HepG2 (cell line): ENCODE results near the gene GSTA1. TPM values are rescaled to one million over a fixed set of nuclear protein-coding genes. Genes with fewer than 3 reads are reported as not detected.

Experiments
- ATF2 ChIP-seq: sonication (generic); formaldehyde crosslinking; IDR thresholded peaks from 2 replicates; pipeline ENCODE4 v1.4.0; 2020; ENCODE audit warnings: missing genetic modification reagents
- DR1 ChIP-seq: sonication (generic); formaldehyde crosslinking; IDR thresholded peaks from 2 replicates; pipeline ENCODE4 v1.8.0; 2021; ENCODE audit warnings: mild to moderate bottlenecking, missing genetic modification reagents, inconsistent platforms
- GPBP1L1 ChIP-seq: sonication (generic); formaldehyde crosslinking; IDR thresholded peaks from 2 replicates; pipeline ENCODE4 v1.5.0; 2020; ENCODE audit warnings: mild to moderate bottlenecking, missing genetic modification reagents
- LBX2 ChIP-seq: sonication (generic); formaldehyde crosslinking; IDR thresholded peaks from 2 replicates; pipeline ENCODE4 v1.5.0; 2020; ENCODE audit warnings: missing genetic modification reagents, mild to moderate bottlenecking, borderline replicate concordance
- NR2C2 ChIP-seq: sonication (generic); formaldehyde crosslinking; IDR thresholded peaks from 2 replicates; pipeline ENCODE4 v1.4.0; 2020; ENCODE audit warnings: missing genetic modification reagents, mild to moderate bottlenecking, moderate library complexity, borderline replicate concordance
- POLR2AphosphoS2 ChIP-seq: IDR thresholded peaks from 2 replicates; pipeline ENCODE4 v1.6.1; 2011; ENCODE audit warnings: low read depth, low read length, improper control_type of control experiment
- PRMT3 ChIP-seq: sonication (generic); formaldehyde crosslinking; IDR thresholded peaks from 2 replicates; pipeline ENCODE4 v1.8.1; 2022; ENCODE audit warnings: low read depth, mild to moderate bottlenecking, moderate library complexity, missing genetic modification reagents, borderline replicate concordance
- RNF2 ChIP-seq: fragments of 450-650 bp; conservative IDR thresholded peaks from 2 replicates; pipeline ENCODE4 v1.6.1; 2016; ENCODE audit warnings: low read depth
- ZBTB43 ChIP-seq: sonication (generic); formaldehyde crosslinking; conservative IDR thresholded peaks from 2 replicates; pipeline ENCODE4 v1.4.0; 2020; ENCODE audit warnings: missing genetic modification reagents
- ZMYM2 ChIP-seq: sonication (generic); formaldehyde crosslinking; IDR thresholded peaks from 2 replicates; pipeline ENCODE4 v1.8.0; 2022; ENCODE audit warnings: mild to moderate bottlenecking, missing genetic modification reagents
- ZNF160 ChIP-seq: sonication (generic); formaldehyde crosslinking; IDR thresholded peaks from 2 replicates; pipeline ENCODE4 v1.8.0; 2022; ENCODE audit warnings: mild to moderate bottlenecking, inconsistent platforms, missing genetic modification reagents
- ZNF317 ChIP-seq: sonication (generic); formaldehyde crosslinking; IDR thresholded peaks from 2 replicates; pipeline ENCODE4 v1.5.0; 2020; ENCODE audit warnings: mild to moderate bottlenecking, missing genetic modification reagents
- ZNF318 ChIP-seq: sonication (generic); formaldehyde crosslinking; IDR thresholded peaks from 2 replicates; pipeline ENCODE4 v1.4.0; 2020; ENCODE audit warnings: mild to moderate bottlenecking, missing genetic modification reagents
- ZNF367 ChIP-seq: sonication (generic); formaldehyde crosslinking; IDR thresholded peaks from 2 replicates; pipeline ENCODE4 v1.4.0; 2020; ENCODE audit warnings: missing genetic modification reagents, borderline replicate concordance
- polyA plus RNA-seq, 8 experiments: library from polyadenylated mRNA; depleted of rRNA in 3 of 8; stranded (reverse) in 7 of 8; unstranded in 1 of 8; fragments of >200 nt; fragmentation: Illumina TruSeq in 4 of 8; extraction: Trizol in 4 of 8; gene quantifications; 2 replicates each; pipeline versions ENCODE4 v1.2.1 to v1.2.3, GENCODE V29; 2011 to 2016; ENCODE audit warnings: low read depth in 4 of 8, missing spikeins in 1 of 8, mixed read lengths in 1 of 8; ENCODE audit not compliant: insufficient read depth in 1 of 8
- total RNA-seq, 5 experiments: library from RNA; depleted of rRNA; stranded (reverse); fragments of >200 nt; fragmentation: Illumina TruSeq; extraction: Trizol; gene quantifications; 2 replicates each; pipeline ENCODE4 v1.2.3, GENCODE V29; 2016; ENCODE audit warnings: low read depth in 1 of 5

The GSTA1 gene
- total and polyA plus RNA-seq, 2 of the 13 experiments (the other 11 are each of a cell fraction or from before 2014, with no cell fraction given) = 6.2 to 282 TPM

- TF ChIP-seq ATF2 (CRISPR knock-in tag) = peak; percentile 50; the same call in 1 of the 2 replicates
- no peak for TF ChIP-seq RNF2
- TF ChIP-seq ZNF367 (CRISPR knock-in tag) = no peak
- TF ChIP-seq NR2C2 (CRISPR knock-in tag) = peak; percentile 76; the same call in 1 of the 2 replicates
- TF ChIP-seq GPBP1L1 (CRISPR knock-in tag) = no peak
- TF ChIP-seq ZNF160 (CRISPR knock-in tag) = peak; percentile 74; the same call in 1 of the 2 replicates
- TF ChIP-seq ZNF317 (CRISPR knock-in tag) = 0 out of 2 replicates have a peak, but pooled peaks have one; percentile 4
- no peak for TF ChIP-seq ZNF318 (CRISPR knock-in tag)
- no peak for TF ChIP-seq DR1
- TF ChIP-seq ZBTB43 = no peak
- no peak for TF ChIP-seq PRMT3 (CRISPR knock-in tag)
- TF ChIP-seq LBX2 (CRISPR knock-in tag) = no peak
- TF ChIP-seq ZMYM2 = no peak
- no peak for TF ChIP-seq POLR2AphosphoS2
These were observed 11.8 kb upstream of the GSTA1 start (continued) for GRCh38 chr6:52815167-52816092.
